GM12878 (cell line): ENCODE measurements around the gene AGAP1. TPM values are rescaled to one million over a fixed set of nuclear protein-coding genes. Genes with fewer than 3 reads are reported as not detected.

Experiments used
- ATAC-seq: fragments of 200-7000 bp; cut with Tn5 transposase; 3 replicates; pipeline ENCODE4 v1.9.1; 2020; ENCODE audit warnings: mild to moderate bottlenecking, moderate library complexity
- BruUV-seq: library from RNA; stranded (reverse); fragments of 400-500 nt; replicated peaks from 2 replicates; lab custom pipeline; 2021; lab: Mats Ljungman, UMichigan
- CTCF ChIA-PET: fragments of 300-600 bp; sonication (Branson Sonifier 250); formaldehyde crosslinking; extraction: SDS; loops from one replicate; lab custom pipeline; 2021; ENCODE audit warnings: inconsistent platforms; lab: Yijun Ruan, JAX
- POLR2A ChIA-PET: fragments of 350-600 bp; formaldehyde crosslinking; extraction: SDS; loops from one replicate; lab custom pipeline; 2021; ENCODE audit warnings: inconsistent platforms; lab: Charles Lee
- RAD21 ChIA-PET: fragments of 300-600 bp; sonication (Branson Sonifier 250); formaldehyde crosslinking; loops from one replicate; lab custom pipeline; 2023; ENCODE audit warnings: antibody characterized with exemption; ENCODE audit not compliant: unreplicated experiment; lab: Charles Lee
- SMC1A ChIA-PET: fragments of 300-600 bp; sonication (Branson Sonifier 250); formaldehyde crosslinking; loops from one replicate; lab custom pipeline; 2023; ENCODE audit not compliant: unreplicated experiment, uncharacterized antibody; lab: Charles Lee
- DNase-seq: peaks from one replicate; pipeline ENCODE4 v3.0.0-alpha.2; 2011; ENCODE audit warnings: low read depth, low spot score
- FAIRE-seq: peaks from 3 replicates; lab custom pipeline; 2011; peaks lifted over from hg19 to GRCh38; lab: Jason Lieb, UNC
- H2AFZ ChIP-seq: 2 replicates; pipeline ENCODE4 v1.6.0; 2011; ENCODE audit warnings: low read depth, low read length, control low read depth; ENCODE audit not compliant: control insufficient read depth
- H3K27ac ChIP-seq: 2 replicates; pipeline ENCODE4 v1.5.1; 2011; ENCODE audit warnings: control low read depth; ENCODE audit not compliant: control insufficient read depth, insufficient read depth
- H3K27me3 ChIP-seq, 2 experiments: replicated peaks in 1 of 2; 2 replicates each; pipeline versions ENCODE4 v1.6.0 to v1.6.1; 2011; ENCODE audit warnings: low read length in 1 of 2; ENCODE audit not compliant: control insufficient read depth in 2 of 2, insufficient read depth in 2 of 2
- H3K36me3 ChIP-seq, 2 experiments: 2 replicates each; pipeline ENCODE4 v1.5.1; 2011; ENCODE audit warnings: low read length in 1 of 2; ENCODE audit not compliant: control insufficient read depth in 2 of 2, insufficient read depth in 2 of 2
- H3K4me1 ChIP-seq: 2 replicates; pipeline ENCODE4 v1.6.1; 2011; ENCODE audit warnings: mild to moderate bottlenecking, low read length, moderate library complexity, mixed read lengths; ENCODE audit not compliant: control insufficient read depth, insufficient read depth
- H3K4me2 ChIP-seq: 2 replicates; pipeline ENCODE4 v1.6.0; 2011; ENCODE audit warnings: control low read depth; ENCODE audit not compliant: control insufficient read depth, insufficient read depth
- H3K4me3 ChIP-seq: fragments of 200-600 bp; sonication (generic); 2 replicates; pipeline ENCODE4 v1.5.1; 2016
- H3K79me2 ChIP-seq: 2 replicates; pipeline ENCODE4 v1.6.0; 2011; ENCODE audit warnings: low read length; ENCODE audit not compliant: control insufficient read depth, insufficient read depth
- H3K9ac ChIP-seq: 2 replicates; pipeline ENCODE4 v1.8.0; 2011; ENCODE audit warnings: low read length, control low read depth, mixed read lengths; ENCODE audit not compliant: control insufficient read depth, insufficient read depth
- H3K9me3 ChIP-seq: replicated peaks from 3 replicates; pipeline ENCODE4 v1.5.1; 2011; ENCODE audit warnings: mild to moderate bottlenecking, low read length; ENCODE audit not compliant: control insufficient read depth, insufficient read depth
- H4K20me1 ChIP-seq: 2 replicates; pipeline ENCODE4 v1.6.0; 2011; ENCODE audit not compliant: control insufficient read depth, insufficient read depth
- BCLAF1 ChIP-seq: fragments of 450-650 bp; IDR thresholded peaks from 2 replicates; pipeline ENCODE4 v1.6.1; 2017; ENCODE audit warnings: antibody characterized with exemption, mild to moderate bottlenecking, moderate library complexity
- CHD2 ChIP-seq: IDR thresholded peaks from 2 replicates; pipeline ENCODE4 v1.6.1; 2011; ENCODE audit warnings: low read depth, low read length, improper control_type of control experiment, borderline replicate concordance
- EED ChIP-seq: sonication (generic); IDR thresholded peaks from 2 replicates; pipeline ENCODE4 v1.6.1; 2016; ENCODE audit warnings: antibody characterized with exemption, low read depth
- HDAC6 ChIP-seq: fragments of 200-600 bp; sonication (generic); IDR thresholded peaks from one replicate; pipeline ENCODE4 v1.8.0; 2017; ENCODE audit warnings: antibody characterized with exemption; ENCODE audit not compliant: unreplicated experiment
- IRF5 ChIP-seq: fragments of 450-650 bp; IDR thresholded peaks from 2 replicates; pipeline ENCODE4 v1.6.1; 2017; ENCODE audit warnings: borderline replicate concordance
- NR2C1 ChIP-seq: fragments of 450-650 bp; IDR thresholded peaks from 2 replicates; pipeline ENCODE4 v1.6.1; 2017; ENCODE audit warnings: antibody characterized with exemption, mild to moderate bottlenecking, moderate library complexity
- PML ChIP-seq: IDR thresholded peaks from 2 replicates; pipeline ENCODE4 v1.6.1; 2012; ENCODE audit warnings: low read length, inconsistent platforms
- POLR2A ChIP-seq: IDR thresholded peaks from 2 replicates; pipeline ENCODE4 v1.6.1; 2011; ENCODE audit warnings: low read depth, mild to moderate bottlenecking, low read length
- RFX5 ChIP-seq: IDR thresholded peaks from 2 replicates; pipeline ENCODE4 v1.6.1; 2011; ENCODE audit warnings: low read depth, low read length, improper control_type of control experiment
- SIX5 ChIP-seq: IDR thresholded peaks from 2 replicates; pipeline ENCODE4 v1.6.1; 2011; ENCODE audit warnings: mild to moderate bottlenecking, low read depth, low read length, moderate library complexity; ENCODE audit not compliant: severe bottlenecking
- SMARCA5 ChIP-seq: fragments of 450-650 bp; IDR thresholded peaks from 2 replicates; pipeline ENCODE4 v1.6.1; 2017; ENCODE audit warnings: mild to moderate bottlenecking
- SRF ChIP-seq, 2 experiments: IDR thresholded peaks; 2 replicates each; pipeline ENCODE4 v1.6.1; 2011; ENCODE audit warnings: low read depth in 2 of 2, low read length in 2 of 2, mild to moderate bottlenecking in 1 of 2, moderate library complexity in 1 of 2
- TCF12 ChIP-seq: IDR thresholded peaks from 2 replicates; pipeline ENCODE4 v1.6.1; 2011; ENCODE audit warnings: low read depth, mild to moderate bottlenecking, low read length
- ZBTB4 ChIP-seq: fragments of 450-650 bp; formaldehyde crosslinking; IDR thresholded peaks from 2 replicates; pipeline ENCODE4 v1.4.0; 2022; ENCODE audit warnings: mild to moderate bottlenecking, moderate library complexity
- WGBS: methylation state at CpG from one replicate; pipeline ENCODE4 v1.1.6; 2016; ENCODE audit warnings: low lambda C conversion rate; ENCODE audit not compliant: insufficient replicate concordance, insufficient coverage; ENCODE audit errors: missing lambda C conversion rate; 5-methylcytosine and 5-hydroxymethylcytosine counted together
- in situ Hi-C: fragments of 300-500 bp; cut with MboI; formaldehyde crosslinking; loops from 9 replicates; pipeline ENCODE4 v1.14.3; 2018; ENCODE audit warnings: mixed read lengths
- intact Hi-C: fragments of 100-400 bp; cut with micrococcal nuclease; formaldehyde crosslinking; loops from one replicate; pipeline ENCODE4 v1.14.2; 2022; ENCODE audit not compliant: unreplicated experiment
- polyA plus RNA-seq, 11 experiments: library from polyadenylated mRNA; depleted of rRNA in 4 of 11; unstranded in 6 of 11; stranded (reverse) in 5 of 11; fragments of >200 nt; fragmentation: Nextera tagmentation in 4 of 11; fragmentation: Illumina TruSeq in 1 of 11; extraction: Ambion mirVana in 4 of 11; extraction: Trizol in 1 of 11; gene quantifications; 1 replicate in 1 of 11; 2 replicates in 10 of 11; pipeline versions ENCODE4 v1.2.1 to v1.2.3, GENCODE V29; 2011 to 2016; ENCODE audit warnings: inconsistent platforms in 2 of 11, missing spikeins in 2 of 11, low read depth in 1 of 11
- total RNA-seq, 4 experiments: library from RNA; depleted of rRNA in 3 of 4; stranded (reverse); fragments of >200 nt in 3 of 4; fragmentation: Illumina TruSeq in 1 of 4; extraction: Trizol in 1 of 4; gene quantifications; 2 replicates each; pipeline versions ENCODE4 v1.2.1 to v1.2.3, GENCODE V29; 2013 to 2021

Gene AGAP1
- total and polyA plus RNA-seq, 10 of the 15 experiments (the other 5 are each of a cell fraction or from before 2014, with no cell fraction given) = 0.05 to 0.15 (median 0.06) TPM; not detected in 7

GRCh38 chr2:235444101-235444597 is 49.7 kb upstream of the AGAP1 start:
- no TSS peak for BruUV-seq
- H3K27me3 ChIP-seq = no peaks in the 10 kb centered on the region
- H3K79me2 ChIP-seq = no peaks in the 10 kb centered on the region
- no peaks in the 10 kb centered on the region; the same call in 2 of the 3 replicates for H3K9me3 ChIP-seq
- no peaks in the 10 kb centered on the region for H3K36me3 ChIP-seq
- ChIA-PET SMC1A (no interaction called here), CTCF (no interaction called here), POLR2A (no interaction called here), RAD21 (no interaction called here)
- H4K20me1 ChIP-seq = no peaks in the 10 kb centered on the region
- no peak overlapping the region for H3K9ac ChIP-seq
- H3K4me2 ChIP-seq = no peak overlapping the region
- no peak overlapping the region for H3K4me3 ChIP-seq
- 6% methylated on average over 7 of the region's 7 CpGs for WGBS
- no peak overlapping the region for H2AFZ ChIP-seq
- H3K27ac ChIP-seq = no peak overlapping the region
- in situ Hi-C loops = no loop called here
- no peak for DNase-seq
- H3K4me1 ChIP-seq = no peaks in the 10 kb centered on the region
- ATAC-seq = no peak
- intact Hi-C loops = no loop called here
- FAIRE-seq = no peak
- no peak for TF ChIP-seq RFX5
- no peak for TF ChIP-seq HDAC6
- TF ChIP-seq POLR2A = no peak
- no peak for TF ChIP-seq SMARCA5
- no peak for TF ChIP-seq ZBTB4 (CRISPR knock-in tag)
- no peak for TF ChIP-seq SRF (IDR thresholded peaks at IDR 0.05; ENCODE audit: low read depth in 2 of 2, low read length in 2 of 2)
- no peak for TF ChIP-seq PML
- no peak for TF ChIP-seq IRF5
- no peak for TF ChIP-seq TCF12
- TF ChIP-seq BCLAF1 = no peak
- TF ChIP-seq SIX5 = no peak
- TF ChIP-seq CHD2 = no peak
- TF ChIP-seq NR2C1 = no peak
- no peak for TF ChIP-seq EED
